Thoracic aorta (tissue), 2 donors: ENCODE data around the gene SLC20A1. TPM values are rescaled to one million over a fixed set of nuclear protein-coding genes. Genes with fewer than 3 reads are reported as not detected.

ENCODE experiments used
- ATAC-seq: fragments of 150-250 bp; one replicate; pipeline ENCODE4 v1.8.0; 2017; ENCODE audit warnings: low read depth; ENCODE audit not compliant: insufficient number of reproducible peaks, low FRiP score
- DNase-seq: peaks from one replicate; pipeline ENCODE4 v3.0.0-alpha.2; 2020; ENCODE audit warnings: low spot score
- H3K27ac ChIP-seq, 2 donors: fragments of 200-600 bp; sonication (generic); 1 replicate in 1 of 2; 2 replicates in 1 of 2; pipeline ENCODE4 v1.5.1; 2016; ENCODE audit warnings: mild to moderate bottlenecking in 2 of 2, moderate library complexity in 2 of 2
- H3K27me3 ChIP-seq: fragments of 200-600 bp; sonication (generic); replicated peaks from 2 replicates; pipeline ENCODE4 v1.6.0; 2016; ENCODE audit warnings: mild to moderate bottlenecking; ENCODE audit not compliant: insufficient read depth
- H3K36me3 ChIP-seq: fragments of 200-600 bp; sonication (generic); one replicate; pipeline ENCODE4 v1.5.1; 2016
- H3K4me1 ChIP-seq, 2 donors: fragments of 200-600 bp; sonication (generic); 1 replicate in 1 of 2; 2 replicates in 1 of 2; pipeline versions ENCODE4 v1.5.1 to v1.6.0; 2016; ENCODE audit warnings: low read depth in 2 of 2, mild to moderate bottlenecking in 1 of 2; ENCODE audit not compliant: control insufficient read depth in 1 of 2
- H3K4me3 ChIP-seq: fragments of 200-600 bp; sonication (generic); 2 replicates; pipeline ENCODE4 v1.5.1; 2016; ENCODE audit warnings: mild to moderate bottlenecking
- H3K9me3 ChIP-seq: fragments of 200-600 bp; sonication (generic); 2 replicates; pipeline ENCODE4 v1.5.1; 2016
- CTCF ChIP-seq: fragments of 200-600 bp; sonication (generic); IDR thresholded peaks from one replicate; pipeline ENCODE4 v1.5.1; 2019; ENCODE audit warnings: antibody characterized with exemption
- total RNA-seq, 2 donors: library from RNA; depleted of rRNA; stranded (reverse); fragments of >200 nt; gene quantifications; one replicate each; pipeline versions ENCODE4 v1.1.0 to v1.2.3, GENCODE V29; 2016

The SLC20A1 gene
- total RNA-seq, 2 donors from 2014 or later, result 62.3 to 146 TPM

GRCh38 chr2:112690853-112691401 lies 45.2 kb downstream of the SLC20A1 start:
- DNase-seq (no peak), ATAC-seq (peak; percentile 83)
- peaks cover 0 to 10% of the 10 kb centered on the region in 2 donors for H3K4me1 ChIP-seq
- TF ChIP-seq CTCF, result peak; percentile 67
- no peaks in the 10 kb centered on the region for H3K9me3 ChIP-seq
- H3K36me3 ChIP-seq, result no peaks in the 10 kb centered on the region
- no peaks in the 10 kb centered on the region for H3K27me3 ChIP-seq
- H3K4me3 ChIP-seq, result peak overlapping the region; percentile 55
- H3K27ac ChIP-seq, result no peak overlapping the region

- Histone ChIP-seq H3K27me3 (no peaks in the 10 kb centered on the region), H3K4me1 (peaks cover 0 to 10% of the 10 kb centered on the region in 2 donors), H3K4me3 (no peak overlapping the region), H3K36me3 (no peaks in the 10 kb centered on the region), H3K9me3 (no peaks in the 10 kb centered on the region), H3K27ac (no peak overlapping the region)
- DNase-seq (no peak), ATAC-seq (no peak)
- no peak for TF ChIP-seq CTCF
These were observed 46.1 kb downstream of the SLC20A1 start for GRCh38 chr2:112691881-112692281.

- Histone ChIP-seq H3K9me3 (no peaks in the 10 kb centered on the region), H3K27ac (no peak overlapping the region), H3K4me3 (no peak overlapping the region), H3K36me3 (no peaks in the 10 kb centered on the region), H3K27me3 (no peaks in the 10 kb centered on the region), H3K4me1 (peaks cover 0 to 10% of the 10 kb centered on the region in 2 donors)
- DNase-seq, result no peak
- TF ChIP-seq CTCF, result no peak
- ATAC-seq, result no peak
These were observed 46.8 kb downstream of the SLC20A1 start for GRCh38 chr2:112692495-112692911.

GRCh38 chr2:112692918-112693317 lies 47.2 kb downstream of the SLC20A1 start:
- Histone ChIP-seq H3K36me3 (no peaks in the 10 kb centered on the region), H3K9me3 (no peaks in the 10 kb centered on the region), H3K4me1 (peaks cover 0 to 10% of the 10 kb centered on the region in 2 donors), H3K27me3 (no peaks in the 10 kb centered on the region), H3K27ac (no peak overlapping the region), H3K4me3 (no peak overlapping the region)
- ATAC-seq (no peak), DNase-seq (no peak)
- TF ChIP-seq CTCF, result no peak

- TF ChIP-seq CTCF, result no peak
- DNase-seq, result no peak
- Histone ChIP-seq H3K27ac (no peak overlapping the region), H3K9me3 (no peaks in the 10 kb centered on the region), H3K4me3 (no peak overlapping the region), H3K27me3 (no peaks in the 10 kb centered on the region), H3K4me1 (peaks cover 0 to 10% of the 10 kb centered on the region in 2 donors), H3K36me3 (no peaks in the 10 kb centered on the region)
- no peak for ATAC-seq
These were observed 47.9 kb downstream of the SLC20A1 start for GRCh38 chr2:112693596-112693995.
